ENCODE data around the gene RPP30.

The RPP30 gene

DNA sequence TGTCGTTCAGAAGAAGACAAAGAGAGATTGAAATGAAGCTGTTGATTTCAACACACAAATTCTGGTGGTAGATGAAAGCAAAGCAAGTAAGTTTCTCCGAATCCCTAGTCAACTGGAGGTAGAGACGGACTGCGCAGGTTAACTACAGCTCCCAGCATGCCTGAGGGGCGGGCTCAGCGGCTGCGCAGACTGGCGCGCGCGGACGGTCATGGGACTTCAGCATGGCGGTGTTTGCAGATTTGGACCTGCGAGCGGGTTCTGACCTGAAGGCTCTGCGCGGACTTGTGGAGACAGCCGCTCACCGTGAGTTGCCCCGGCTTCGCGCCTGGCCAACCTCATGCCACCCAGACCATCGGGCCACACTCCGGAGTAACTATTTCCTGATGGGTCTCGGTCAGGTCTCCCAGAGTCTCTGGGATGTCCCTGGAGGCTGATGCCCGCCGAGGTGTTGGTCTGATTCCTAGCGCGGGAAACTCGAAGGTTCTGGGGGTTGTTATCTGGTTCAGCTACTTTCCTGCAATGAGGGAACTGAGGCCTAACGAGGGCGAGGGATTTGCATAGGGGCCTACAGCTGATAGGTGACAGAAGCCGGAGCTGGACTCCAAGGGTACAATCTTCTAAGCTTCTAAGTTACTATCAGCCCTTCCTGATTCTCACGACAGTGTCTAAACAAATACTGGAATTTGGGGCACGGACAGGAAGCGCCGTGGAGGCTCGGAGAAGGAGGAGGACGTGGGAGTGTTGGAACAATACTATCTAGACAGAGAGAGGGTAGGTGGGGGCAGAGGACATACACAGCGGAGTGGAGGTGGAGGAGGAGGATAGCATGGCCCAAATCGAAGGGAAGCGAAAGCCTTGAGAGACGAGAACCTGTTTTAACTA, at the start of gene RPP30:
TSS of gene RPP30 (plus strand) at position 209 of the 882 bp plus-strand sequence. CDS start at position 222, 13 bp downstream.
- peak; percentile 76 for FAIRE-seq

DNA sequence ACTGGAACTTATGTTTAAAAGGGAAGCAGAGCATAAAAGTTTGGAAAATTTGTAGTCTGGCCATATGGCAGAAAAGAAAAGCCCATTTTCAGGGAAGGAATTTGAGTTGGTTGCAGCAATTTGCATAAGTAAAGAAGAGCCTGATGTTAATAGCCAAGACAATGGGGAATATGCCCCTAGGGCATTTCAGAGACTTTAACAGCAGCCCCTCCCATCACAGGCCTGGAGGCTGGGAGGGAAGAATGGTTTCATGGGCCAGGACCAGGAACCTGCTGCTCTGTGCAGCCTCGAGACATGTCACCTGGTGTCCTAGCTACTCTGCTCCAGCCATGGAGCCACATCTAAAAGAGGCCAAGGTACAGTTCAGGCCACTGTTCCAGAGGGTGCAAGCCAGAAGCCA, 49.3 kb upstream of the RPP30 start:
- no peak for FAIRE-seq

DNA sequence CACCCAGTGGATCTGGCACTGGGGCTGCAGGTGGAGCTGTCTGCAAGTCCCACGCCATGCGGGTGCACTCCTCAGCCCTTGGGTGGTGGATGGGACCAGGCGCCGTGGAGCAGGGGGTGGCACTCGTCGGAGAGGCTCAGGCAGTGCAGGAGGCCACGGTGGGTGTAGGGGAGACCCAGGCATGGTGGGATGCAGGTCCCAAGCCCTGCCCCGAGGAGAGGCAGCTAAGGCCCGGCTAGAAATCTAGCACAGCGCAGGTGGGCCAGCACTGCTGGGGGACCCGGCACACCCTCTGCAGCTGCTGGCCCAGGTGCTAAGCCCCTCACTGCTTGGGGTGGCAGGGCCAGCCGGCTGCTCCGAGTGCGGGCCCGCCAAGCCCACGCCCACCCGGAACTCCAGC, 39.7 kb upstream of the RPP30 start:
- no peak for FAIRE-seq

DNA sequence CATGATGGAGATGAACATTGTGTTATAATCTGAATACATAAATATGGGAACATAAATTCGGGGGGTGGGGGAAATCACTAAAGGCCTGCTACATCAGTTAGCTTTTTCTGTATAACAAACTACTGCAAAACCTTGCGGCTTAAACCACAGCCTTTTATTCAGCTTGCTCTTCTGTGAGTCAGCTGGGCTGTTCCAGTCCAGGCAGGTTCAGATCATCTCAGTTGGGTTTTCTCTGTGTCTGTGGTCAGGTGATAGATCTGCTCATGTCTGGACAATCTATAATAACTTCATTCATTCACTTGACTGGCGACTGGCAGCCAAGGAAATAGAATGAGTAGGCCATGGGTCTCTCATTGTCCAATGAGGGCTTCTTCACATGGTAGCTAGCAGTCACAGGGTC, 37.4 kb upstream of the RPP30 start:
- no peak for FAIRE-seq

DNA sequence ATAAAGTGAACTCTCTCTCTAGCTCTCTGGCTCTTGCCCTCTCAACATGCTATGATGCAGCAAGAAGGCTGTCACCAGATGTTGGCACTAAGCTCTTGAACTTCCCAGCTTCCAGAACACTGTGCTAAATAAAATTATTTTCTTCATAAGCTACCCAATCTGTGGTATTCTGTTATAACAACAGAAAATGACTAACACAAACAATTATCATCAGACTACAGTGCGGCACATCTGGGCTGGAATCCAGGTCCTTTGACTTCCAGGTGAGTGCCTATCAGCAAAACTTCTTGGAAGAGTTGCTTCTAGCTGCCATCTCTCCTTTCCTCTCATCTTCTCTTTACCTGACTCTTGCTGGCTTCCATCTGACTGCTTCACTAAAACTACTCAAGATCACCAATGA, 34.3 kb upstream of the RPP30 start:
- no peak for FAIRE-seq

DNA sequence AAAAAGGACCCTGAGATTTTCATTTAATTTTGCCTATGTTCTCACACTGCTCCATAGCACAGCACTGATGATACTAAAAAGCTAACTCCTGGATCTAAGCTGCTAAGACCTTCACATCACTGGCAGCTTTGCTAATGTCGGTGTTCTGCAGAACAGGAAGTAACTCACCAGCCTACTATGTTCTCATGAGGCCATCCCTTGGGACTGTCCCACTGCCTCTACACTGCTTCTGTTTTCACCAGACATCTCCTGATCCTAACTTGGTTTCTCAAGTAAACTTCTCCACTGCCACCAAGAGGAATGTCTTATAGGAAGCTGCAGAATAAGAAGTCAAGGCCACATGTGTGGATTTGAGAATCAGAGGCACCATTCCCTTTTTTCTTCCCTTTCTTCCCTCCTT, 29.0 kb upstream of the RPP30 start:
- FAIRE-seq, result no peak

DNA sequence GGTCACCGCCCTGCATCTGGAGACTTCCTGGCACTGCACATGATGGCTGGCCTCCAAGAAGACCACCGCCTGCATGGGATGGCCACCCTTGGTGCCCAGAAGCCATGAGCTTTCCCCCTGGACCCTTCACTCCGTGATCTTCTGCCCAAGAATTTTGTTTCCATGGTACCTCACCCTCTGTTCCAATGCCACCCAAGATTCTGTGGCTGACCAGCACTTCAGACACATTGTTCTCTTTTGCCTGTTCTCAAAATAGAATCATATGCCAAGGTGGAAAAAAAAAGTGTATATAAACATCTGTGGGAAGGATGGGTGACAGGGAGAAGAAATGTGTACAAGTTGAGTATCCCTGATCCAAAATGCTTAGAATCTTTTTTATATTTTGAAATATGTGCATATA, 26.0 kb upstream of the RPP30 start:
- FAIRE-seq, result no peak

DNA sequence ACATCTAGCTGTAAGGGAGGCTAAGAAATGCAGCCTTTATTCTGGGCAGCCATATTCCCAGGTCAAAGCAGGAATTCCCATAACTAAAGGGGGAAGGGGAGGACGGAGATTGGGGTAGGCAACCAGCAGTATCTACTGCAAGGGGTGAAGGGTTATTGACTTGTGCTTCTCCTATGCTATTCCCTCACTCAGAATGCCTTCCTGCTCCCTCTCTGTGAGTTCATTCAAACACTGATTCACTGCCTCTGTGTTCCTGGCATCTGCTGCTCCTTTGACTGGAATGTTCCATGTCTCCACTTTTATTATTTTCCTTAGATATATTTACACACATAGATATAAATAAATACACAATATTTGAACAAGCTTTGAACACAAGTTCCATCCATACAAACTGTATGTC, 25.0 kb upstream of the RPP30 start:
- no peak for FAIRE-seq

DNA sequence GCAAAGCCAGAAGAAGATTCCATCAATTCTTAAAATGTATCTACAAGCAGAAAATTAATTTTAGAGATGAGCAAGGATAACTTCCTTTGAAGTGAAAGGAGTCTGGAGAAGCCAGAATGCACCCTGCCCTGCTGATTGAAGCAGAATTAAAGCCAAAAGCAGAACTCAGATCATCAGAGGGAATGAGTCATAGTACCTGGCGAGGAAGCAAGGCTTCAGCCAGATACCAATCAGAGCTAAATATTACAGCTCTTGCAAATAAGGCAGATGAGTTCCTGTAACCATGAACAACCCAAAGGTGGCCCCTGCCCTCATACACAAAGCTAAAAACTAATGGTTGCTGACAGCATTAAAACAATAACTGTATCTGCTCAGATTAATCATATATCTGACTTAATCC, 24.3 kb upstream of the RPP30 start:
- FAIRE-seq, result no peak

DNA sequence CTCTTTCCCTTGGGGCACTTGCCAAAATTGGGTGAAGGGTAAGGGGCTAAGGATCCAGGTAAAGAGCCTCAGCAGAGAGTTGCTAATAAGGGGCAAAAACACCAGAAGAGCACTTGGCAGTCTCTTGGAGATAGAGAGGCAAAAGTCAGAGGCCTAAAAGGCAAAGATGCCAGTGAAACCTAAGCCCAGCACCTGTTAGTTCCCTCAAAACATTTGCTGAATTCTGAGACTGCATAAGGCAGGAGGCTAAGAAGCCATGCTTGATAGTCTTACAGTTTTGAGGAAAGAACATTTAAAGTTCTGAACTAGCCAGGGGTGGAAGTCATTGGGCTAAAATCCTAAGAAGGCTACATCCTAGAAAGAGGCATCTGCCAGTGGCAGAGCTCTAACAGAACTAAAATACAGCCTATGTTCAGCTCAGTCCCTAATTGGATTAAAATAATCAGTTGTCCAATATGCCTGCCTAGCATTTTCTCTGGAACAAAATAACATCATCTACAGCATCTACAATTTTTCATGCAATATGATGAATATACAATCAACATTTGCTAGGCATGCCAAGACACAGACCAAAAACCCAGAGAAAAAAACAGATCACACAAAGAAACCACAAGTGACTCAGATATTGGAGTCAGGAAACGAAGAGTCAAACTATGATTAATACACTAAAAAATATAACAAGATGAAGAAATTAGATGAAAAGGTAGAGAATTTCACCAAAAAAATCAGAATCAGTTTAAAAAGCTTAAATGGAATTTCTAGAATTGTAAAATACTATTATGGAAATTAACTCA, 21.6 kb upstream of the RPP30 start:
- FAIRE-seq, result no peak

DNA sequence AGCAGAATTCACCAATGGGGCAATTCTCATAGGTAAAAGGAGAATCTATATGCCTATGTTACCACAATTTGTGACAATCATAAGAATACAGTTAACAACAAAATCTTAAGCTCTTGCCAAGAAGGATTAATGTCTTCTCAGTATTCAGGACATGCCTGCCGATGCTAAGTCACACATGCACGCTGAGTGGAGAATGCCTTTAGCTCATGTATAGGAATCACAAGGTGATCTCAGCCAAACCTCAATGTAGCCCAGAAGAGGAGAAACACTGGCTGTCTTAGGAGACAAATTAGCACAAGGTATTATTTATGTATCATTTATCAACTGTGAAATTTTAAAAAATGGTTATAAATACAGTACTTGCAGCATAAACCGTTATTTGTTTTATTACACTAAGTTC, 16.6 kb upstream of the RPP30 start:
- FAIRE-seq, result no peak

DNA sequence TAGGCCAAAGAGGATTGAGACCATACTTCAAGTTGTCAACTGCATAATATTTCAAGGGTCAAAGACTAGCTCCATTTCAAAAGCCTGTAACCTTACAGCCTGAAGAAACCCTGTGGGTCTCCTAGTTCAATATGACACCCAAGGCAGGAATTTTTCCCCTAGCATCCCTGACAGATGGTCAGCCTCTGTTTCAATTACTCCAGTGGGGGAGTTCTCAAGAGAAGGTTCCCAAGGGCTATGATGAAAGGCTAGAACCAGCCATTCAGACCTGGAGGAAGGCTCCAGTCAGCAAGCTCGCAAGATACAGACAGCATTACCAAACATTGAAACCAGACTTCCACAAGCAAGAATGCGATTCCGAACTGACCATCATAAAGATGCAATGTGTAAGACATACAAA, 15.5 kb upstream of the RPP30 start:
- FAIRE-seq, result no peak

DNA sequence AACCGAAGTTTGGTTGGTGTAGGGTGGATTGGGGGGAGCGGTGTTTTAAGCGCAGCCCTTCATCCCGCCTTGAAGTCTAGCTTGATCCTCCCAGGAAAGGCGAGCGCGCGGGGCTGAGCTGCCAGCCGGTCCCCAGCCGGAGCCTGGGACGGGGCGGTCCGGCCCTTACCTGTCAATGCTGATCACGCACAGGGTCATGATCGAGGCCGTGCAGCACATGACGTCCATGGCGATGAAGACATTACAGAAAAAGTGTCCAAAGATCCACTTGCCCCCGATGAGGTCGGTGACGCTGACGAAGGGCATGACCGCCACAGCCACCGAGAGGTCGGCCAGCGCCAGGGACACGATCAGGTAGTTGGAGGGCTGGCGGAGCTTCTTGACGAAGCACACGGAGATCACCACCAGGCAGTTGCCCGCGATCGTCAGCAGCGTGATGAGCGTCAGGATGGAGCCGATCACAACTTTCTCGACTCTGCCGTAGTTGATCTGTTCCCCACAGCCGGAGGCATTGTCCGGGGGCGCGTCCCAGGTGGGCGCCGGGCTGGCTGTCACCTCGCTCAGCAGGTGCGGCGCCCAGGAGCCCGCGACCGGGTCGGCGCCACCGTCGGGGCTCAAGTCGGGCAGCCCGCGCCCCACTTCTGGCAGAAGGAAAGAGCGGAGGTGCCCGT, 14.7 kb upstream of the RPP30 start:
- FAIRE-seq, result no peak

DNA sequence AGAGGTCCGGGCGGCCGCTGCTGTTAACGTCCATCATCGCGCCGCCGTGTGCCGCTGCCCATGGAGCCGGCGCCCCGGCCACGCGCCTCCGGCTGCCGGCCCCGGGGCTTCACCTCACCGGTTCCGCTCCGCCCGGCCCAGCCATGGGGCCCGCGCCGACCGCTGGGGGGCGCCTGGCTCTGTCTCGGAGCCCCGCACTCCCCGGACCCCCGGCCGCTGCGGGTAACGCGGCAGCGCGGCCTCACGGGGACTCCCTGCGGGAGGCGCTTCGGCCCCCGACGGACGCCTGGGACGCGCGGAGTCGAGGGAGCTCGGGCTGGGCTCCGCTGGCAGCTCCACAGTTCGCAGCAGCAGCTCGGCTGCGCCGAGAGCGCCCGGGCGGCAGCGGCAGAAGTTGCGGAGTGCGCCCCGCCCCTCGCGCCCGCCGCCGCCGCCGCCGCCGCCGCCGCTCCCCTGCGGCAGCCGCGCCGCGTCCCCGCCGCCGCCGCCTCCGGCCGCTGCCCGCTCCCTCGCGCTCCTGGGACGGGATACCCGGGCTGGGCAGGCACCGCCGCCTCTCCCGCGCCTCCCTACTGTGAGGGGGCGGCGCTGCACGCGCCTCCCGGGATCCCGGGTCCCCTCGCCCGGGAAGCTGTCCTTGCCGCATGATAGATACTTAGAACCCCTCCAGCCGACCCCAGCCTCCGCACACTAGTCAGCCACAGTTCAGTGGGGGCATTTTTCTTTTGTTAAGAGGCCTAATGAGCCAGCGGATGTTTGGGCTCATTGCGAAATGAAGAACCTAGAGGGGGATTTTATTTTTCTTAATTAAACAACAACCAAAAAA, 13.9 kb upstream of the RPP30 start, which contains the start of gene HTR7:
TSS of gene HTR7 (minus strand) at position 405 of the 826 bp plus-strand sequence. CDS start at position 37, 368 bp downstream.
- no peak for FAIRE-seq

DNA sequence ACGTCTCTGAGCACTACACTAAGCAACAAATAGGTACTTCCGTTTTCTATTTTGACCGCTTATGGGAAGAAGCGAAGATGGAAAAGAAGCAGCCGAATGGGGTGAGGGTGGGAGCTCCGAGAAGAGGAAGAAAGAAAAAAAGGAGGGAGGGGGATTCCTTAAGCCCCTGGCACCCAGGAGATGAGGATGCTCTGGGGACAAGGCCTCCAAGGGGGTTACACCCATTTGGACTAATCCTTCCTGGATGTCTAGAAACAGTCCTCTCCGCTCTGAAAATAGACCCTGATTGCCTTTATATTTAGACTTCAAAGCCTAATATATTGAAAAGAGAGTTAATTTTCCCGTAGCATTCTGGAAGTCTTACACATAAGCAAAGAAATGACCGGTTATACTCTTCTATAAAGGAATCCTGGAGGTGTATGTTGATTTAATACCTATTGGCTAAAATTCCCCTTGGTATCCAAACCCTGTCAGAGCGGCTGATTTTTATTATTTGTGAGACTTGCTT, 13.3 kb upstream of the RPP30 start:
- no peak for FAIRE-seq

DNA sequence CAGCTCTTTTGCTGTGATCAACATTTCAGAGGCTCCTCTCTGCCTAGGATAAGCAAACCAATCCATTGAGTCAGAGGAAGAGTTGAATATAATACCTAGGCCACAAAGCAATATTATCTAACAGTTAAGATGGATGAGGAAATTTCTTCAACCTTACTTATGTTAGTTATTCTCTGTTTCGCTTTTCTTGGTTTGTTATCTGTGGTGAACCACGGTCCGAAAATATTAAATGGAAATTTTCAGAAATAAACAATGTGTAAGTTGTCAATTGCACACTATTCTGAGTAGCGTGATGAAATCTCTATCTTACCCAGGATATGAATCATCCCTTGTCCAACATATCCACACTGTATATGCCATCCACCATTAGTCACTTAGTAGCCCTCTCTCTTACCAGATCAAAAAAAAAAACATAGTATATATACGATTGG, 12.4 kb upstream of the RPP30 start:
- no peak for FAIRE-seq

DNA sequence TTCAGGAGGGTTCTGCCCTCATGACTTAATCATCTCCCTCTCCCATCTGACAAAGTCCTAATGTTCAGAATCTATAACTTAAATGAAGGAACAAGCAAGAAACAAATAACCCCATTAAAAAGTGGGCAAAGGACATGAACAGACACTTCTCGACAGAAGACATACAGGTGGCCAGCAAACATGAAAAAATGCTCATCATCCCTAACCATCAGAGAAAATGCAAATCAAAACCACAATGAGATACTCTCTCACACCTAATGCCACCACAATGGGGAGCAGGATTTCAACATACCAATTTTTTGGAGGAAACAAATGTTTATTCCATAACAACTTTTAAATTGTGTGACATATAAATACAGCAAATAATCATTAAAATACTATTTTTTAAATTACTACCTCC, 11.0 kb upstream of the RPP30 start:
- FAIRE-seq, result no peak

DNA sequence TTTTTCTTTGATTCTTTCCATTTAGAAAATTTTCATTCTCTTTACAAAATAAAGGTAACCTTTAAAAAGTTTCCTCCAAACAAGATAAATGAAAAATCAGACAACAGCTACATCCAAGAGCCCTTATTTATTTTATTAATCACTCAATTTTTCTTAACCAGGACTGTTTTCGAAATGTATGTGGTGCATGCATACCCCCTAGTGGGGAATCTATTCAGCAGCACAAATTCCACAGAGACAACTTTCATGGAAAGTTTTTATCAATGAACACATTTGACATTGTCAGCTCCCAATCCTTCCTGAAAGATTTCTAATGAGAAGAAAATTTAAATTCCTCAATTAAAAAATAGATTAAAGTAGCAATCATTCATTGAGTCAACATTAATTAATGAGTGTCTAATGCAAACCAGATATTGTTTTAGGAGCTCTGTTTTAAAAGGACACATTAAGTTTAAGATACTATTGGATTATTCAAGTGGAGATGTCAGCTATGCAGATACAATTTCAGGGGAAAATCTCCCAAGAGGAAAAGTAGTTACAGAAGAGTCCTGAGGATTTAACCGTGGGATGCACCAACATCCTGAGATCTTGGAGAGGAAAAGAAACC, 8.8 kb upstream of the RPP30 start:
- FAIRE-seq, result no peak

DNA sequence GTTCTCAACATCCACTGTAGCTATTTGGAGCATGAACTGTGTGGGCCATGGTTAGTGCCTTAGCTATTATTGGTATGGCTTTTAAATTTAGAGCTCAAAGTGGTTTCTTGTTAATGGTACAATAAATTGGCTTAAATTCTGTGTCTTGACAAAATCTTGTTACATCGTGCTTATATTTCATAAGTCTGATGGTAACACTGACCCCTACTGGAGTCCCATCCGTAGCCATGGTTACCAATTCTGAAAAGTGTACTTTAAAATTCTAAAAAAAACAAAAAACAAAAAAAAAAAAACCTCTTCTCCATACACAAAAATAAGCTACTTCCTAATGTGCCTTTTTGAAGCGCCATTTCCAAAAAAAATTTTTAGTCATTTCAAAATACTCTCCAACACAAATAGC, 6.4 kb upstream of the RPP30 start:
- no peak for FAIRE-seq

DNA sequence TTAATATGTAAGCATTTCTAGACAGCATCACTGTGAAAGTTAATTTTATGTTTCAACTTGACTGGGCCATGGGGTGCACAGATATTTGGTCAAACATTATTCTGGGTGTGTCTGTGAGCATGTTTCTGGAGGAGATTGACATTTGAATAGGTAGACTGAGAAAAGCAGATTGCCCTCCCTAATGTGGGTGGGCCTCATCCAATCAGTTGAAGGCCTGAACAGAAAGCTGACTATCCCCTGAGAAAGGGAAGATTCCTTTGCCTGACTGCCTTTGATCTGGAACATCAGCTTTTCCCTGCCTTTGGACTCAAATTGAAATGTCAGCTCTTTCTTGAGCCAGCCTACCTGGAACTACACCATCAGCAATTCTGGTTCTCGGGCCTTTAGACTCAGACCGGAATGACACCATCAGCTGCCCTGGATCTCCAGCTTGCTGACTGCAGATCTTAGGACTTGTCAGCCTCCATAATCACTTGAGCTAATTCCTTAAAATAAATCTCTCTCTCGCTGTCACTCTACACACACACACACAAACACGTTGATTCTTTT, 5.7 kb upstream of the RPP30 start:
- no peak for FAIRE-seq

DNA sequence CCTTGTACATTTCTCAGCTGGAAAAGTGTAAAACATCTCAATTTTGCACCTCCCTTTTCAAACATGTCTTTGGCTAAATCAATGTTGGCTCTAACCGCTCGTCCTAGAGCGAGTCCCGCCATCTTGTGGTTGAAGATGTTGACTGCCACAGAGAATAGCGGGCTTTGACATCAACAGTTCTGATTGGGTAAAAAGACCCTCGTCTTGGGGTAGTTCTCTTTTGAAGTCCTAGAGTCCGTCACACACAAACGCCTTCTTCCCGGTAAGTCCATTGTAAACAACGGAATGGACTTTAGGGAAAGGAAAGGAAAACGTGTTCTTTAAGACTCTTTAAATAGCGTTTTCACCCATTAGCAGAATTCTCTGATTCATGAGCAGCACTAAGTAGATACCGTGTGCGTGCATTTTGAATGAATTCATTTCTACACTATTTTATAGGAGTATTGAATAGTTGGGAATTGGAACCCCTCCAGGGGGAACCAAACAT, 452 bp upstream of the RPP30 start:
- peak; percentile 91 for FAIRE-seq

Data from G401.6 (cell line).